Spleen (tissue), 11 donors: ENCODE measurements around the gene EIF2AK3. TPM values are rescaled to one million over a fixed set of nuclear protein-coding genes. Genes with fewer than 3 reads are reported as not detected.

Experiments used
- DNase-seq: peaks from one replicate; pipeline ENCODE4 v3.0.0-alpha.2; 2020
- H3K27ac ChIP-seq, 8 donors: fragments of 200-600 bp; sonication (generic) in 7 of 8; 1 replicate in 4 of 8; 2 replicates in 4 of 8; pipeline versions ENCODE4 v1.5.0 to v1.8.0; 2016 to 2021; ENCODE audit warnings: inconsistent platforms in 4 of 8, mild to moderate bottlenecking in 4 of 8, moderate library complexity in 1 of 8
- H3K27me3 ChIP-seq, 7 donors: fragments of 200-600 bp; sonication (generic) in 6 of 7; replicated peaks in 1 of 7; 1 replicate in 4 of 7; 2 replicates in 3 of 7; pipeline versions ENCODE4 v1.5.0 to v1.8.0; 2016 to 2021; ENCODE audit warnings: inconsistent platforms in 3 of 7, mild to moderate bottlenecking in 1 of 7
- H3K36me3 ChIP-seq, 6 donors: fragments of 200-600 bp; sonication (generic) in 5 of 6; 1 replicate in 4 of 6; 2 replicates in 2 of 6; pipeline versions ENCODE4 v1.5.0 to v1.8.0; 2016 to 2021; ENCODE audit warnings: inconsistent platforms in 2 of 6
- H3K4me1 ChIP-seq, 6 donors: fragments of 200-600 bp; sonication (generic) in 5 of 6; 1 replicate in 3 of 6; 2 replicates in 3 of 6; pipeline versions ENCODE4 v1.5.0 to v1.8.0; 2016 to 2021; ENCODE audit warnings: inconsistent platforms in 3 of 6
- H3K4me3 ChIP-seq, 8 donors: fragments of 200-600 bp; sonication (generic) in 7 of 8; 1 replicate in 4 of 8; 2 replicates in 4 of 8; pipeline versions ENCODE4 v1.5.0 to v1.8.0; 2016 to 2021; ENCODE audit warnings: inconsistent platforms in 4 of 8, mild to moderate bottlenecking in 4 of 8, moderate library complexity in 2 of 8
- H3K9me3 ChIP-seq, 8 donors: fragments of 200-600 bp; sonication (generic) in 7 of 8; 1 replicate in 4 of 8; 2 replicates in 4 of 8; pipeline versions ENCODE4 v1.5.0 to v1.8.0; 2016 to 2021; ENCODE audit warnings: inconsistent platforms in 4 of 8
- CTCF ChIP-seq, 11 experiments: fragments of 200-600 bp in 7 of 11; fragments of 450-650 bp in 4 of 11; sonication (generic) in 4 of 11; IDR thresholded peaks in 8 of 11; conservative IDR thresholded peaks in 3 of 11; 1 replicate in 7 of 11; 2 replicates in 4 of 11; pipeline versions ENCODE4 v1.4.0 to v1.8.0; 2016 to 2021; ENCODE audit warnings: antibody characterized with exemption in 11 of 11, inconsistent platforms in 4 of 11, mild to moderate bottlenecking in 1 of 11
- POLR2A ChIP-seq, 3 donors: fragments of 450-650 bp; IDR thresholded peaks; one replicate each; pipeline ENCODE4 v1.5.1; 2017; ENCODE audit warnings: antibody characterized with exemption in 3 of 3, mild to moderate bottlenecking in 1 of 3
- POLR2AphosphoS5 ChIP-seq, 3 donors: sonication (generic); formaldehyde crosslinking; IDR thresholded peaks; one replicate each; pipeline ENCODE4 v1.5.1; 2017; ENCODE audit warnings: antibody characterized with exemption in 3 of 3
- WGBS, 5 donors: extraction: QIAGEN DNeasy Blood & Tissue Kit in 3 of 5; methylation state at CpG; one replicate each; pipeline versions ENCODE4 v1.1.5 to v1.1.7; 2013 to 2018; 5-methylcytosine and 5-hydroxymethylcytosine counted together
- intact Hi-C: fragments of 100-400 bp; cut with DNase I; formaldehyde crosslinking; loops from one replicate; pipeline ENCODE4 v1.15.0; 2023; ENCODE audit warnings: low total_unique reads
- polyA plus RNA-seq, 3 donors: library from polyadenylated mRNA; stranded (reverse); fragments of 200-250 nt; gene quantifications; one replicate each; pipeline ENCODE4 v1.2.1, GENCODE V29; 2013
- total RNA-seq, 7 donors: library from RNA; depleted of rRNA in 3 of 7; stranded (reverse); fragments of >200 nt in 3 of 7; fragmentation: NEBNext Ultra II Directional in 4 of 7; extraction: Animal tissue kit (Norgen Biotek cat#: 25700) in 4 of 7; gene quantifications; one replicate each; pipeline versions ENCODE4 v1.1.0 to v1.2.1, GENCODE V29; 2016 to 2021
- donor health status: healthy with polysubstance abuse.
- donor health status: DM: no; HTN: no; CAD: no; lungs with moderate emphysema.
- donor health status: DM: no; HTN: no; CAD: no.
- donor health status: Bipolar disorder and iron deficiency.
- donor health status: healthy.
- donor health status: DM: no; HTN: no; CAD: no.
- donor health status: DM: yes; HTN: yes; CAD: no.

The EIF2AK3 gene
- total and polyA plus RNA-seq, 10 donors: 4.3 to 29.8 (median 21.2) TPM

DNA sequence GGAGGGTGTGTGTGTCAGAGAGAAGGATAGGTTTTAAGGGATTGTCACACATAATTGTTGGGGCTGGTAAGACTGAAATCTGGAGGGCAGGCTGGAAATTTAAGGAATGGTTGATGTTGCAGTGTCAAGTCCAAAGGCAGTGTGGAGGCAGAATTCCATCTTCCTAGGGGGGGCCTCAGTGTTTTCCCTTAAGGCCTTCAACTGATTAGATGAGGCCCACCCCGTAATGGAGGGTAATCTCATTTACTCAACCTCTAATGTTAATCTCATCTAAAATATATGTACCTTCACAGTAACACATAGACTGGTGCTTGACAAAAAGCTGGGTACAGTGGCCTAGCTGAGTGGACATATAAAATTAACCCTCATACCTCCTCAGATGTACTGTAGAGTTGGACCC, 33.4 kb upstream of the EIF2AK3 start:
- H3K36me3 ChIP-seq: no peaks in the 10 kb centered on the region
- intact Hi-C loops: no loop called here
- no peaks in the 10 kb centered on the region for H3K9me3 ChIP-seq
- H3K4me1 ChIP-seq: peaks cover 0 to 7% (median 0%) of the 10 kb centered on the region in 6 donors
- no peak overlapping the region for H3K4me3 ChIP-seq
- no peak for DNase-seq
- 91 to 100% (median 100%) methylated on average over 1 of the region's 1 CpG for WGBS, 5 donors
- no peak overlapping the region for H3K27ac ChIP-seq
- no peak for TF ChIP-seq POLR2AphosphoS5 (IDR thresholded peaks at IDR 0.05)
- no peak for TF ChIP-seq CTCF (IDR thresholded peaks at IDR 0.05 in 8 of 11, conservative IDR thresholded peaks at IDR 0.05 in 3 of 11)
- no peak for TF ChIP-seq POLR2A (IDR thresholded peaks at IDR 0.05)
- no peaks in the 10 kb centered on the region for H3K27me3 ChIP-seq

- Histone ChIP-seq H3K27me3 (no peaks in the 10 kb centered on the region), H3K4me1 (peaks cover 0 to 7% (median 0%) of the 10 kb centered on the region in 6 donors), H3K4me3 (peak overlapping the region in 1 of 8 donors; percentile 10), H3K36me3 (no peaks in the 10 kb centered on the region), H3K9me3 (no peaks in the 10 kb centered on the region), H3K27ac (peak overlapping the region in 7 of 8 donors; percentile 32 to 73 (median 61))
- intact Hi-C loops: no loop called here
- TF ChIP-seq CTCF (IDR thresholded peaks at IDR 0.05 in 8 of 11, conservative IDR thresholded peaks at IDR 0.05 in 3 of 11) (no peak), POLR2AphosphoS5 (IDR thresholded peaks at IDR 0.05) (no peak), POLR2A (IDR thresholded peaks at IDR 0.05) (no peak)
- no peak for DNase-seq
- 46 to 64% (median 58%) methylated on average over 4 of the region's 4 CpGs for WGBS, 5 donors
Measured at GRCh38 chr2:88659538-88659915, 32.3 kb upstream of the EIF2AK3 start.

DNA sequence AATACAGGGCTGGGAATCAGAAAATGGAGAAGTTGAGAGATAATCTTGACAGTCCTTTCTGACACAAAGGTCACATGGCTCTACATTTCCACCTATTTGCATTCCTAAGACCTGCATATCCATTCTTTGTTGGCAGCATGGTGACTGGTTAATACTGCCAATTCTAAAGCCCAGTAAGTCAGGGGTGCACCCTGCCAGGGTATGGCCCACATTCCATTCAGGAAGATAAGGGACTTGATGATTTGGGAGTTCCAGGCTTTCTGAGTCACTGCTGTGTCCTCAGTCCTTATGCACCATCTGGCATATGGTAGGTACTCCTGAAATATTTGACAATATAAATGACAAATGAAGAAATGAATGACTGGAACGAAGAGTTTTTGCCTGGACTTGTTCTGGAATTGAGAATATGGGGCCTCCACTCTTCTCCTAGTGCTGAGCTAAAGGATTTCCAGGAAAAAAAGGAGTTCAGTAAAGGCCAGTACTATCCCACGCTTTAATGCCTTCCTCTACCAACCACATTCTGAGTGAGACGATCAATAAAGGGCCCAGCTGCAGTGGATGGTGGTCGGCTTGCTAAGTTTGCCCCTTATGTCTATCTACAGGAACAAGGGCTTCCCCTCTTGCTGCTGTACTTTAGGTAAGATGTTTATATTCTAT, 31.7 kb upstream of the EIF2AK3 start:
- intact Hi-C loops: no loop called here
- DNase-seq: no peak
- Histone ChIP-seq H3K4me3 (peak overlapping the region in 1 of 8 donors; percentile 10), H3K27ac (peak overlapping the region in 7 of 8 donors; percentile 32 to 73 (median 61)), H3K36me3 (no peaks in the 10 kb centered on the region), H3K4me1 (peaks cover 0 to 7% (median 0%) of the 10 kb centered on the region in 6 donors), H3K27me3 (no peaks in the 10 kb centered on the region), H3K9me3 (no peaks in the 10 kb centered on the region)
- TF ChIP-seq CTCF (IDR thresholded peaks at IDR 0.05 in 8 of 11, conservative IDR thresholded peaks at IDR 0.05 in 3 of 11): no peak
- TF ChIP-seq POLR2A (IDR thresholded peaks at IDR 0.05): no peak
- TF ChIP-seq POLR2AphosphoS5 (IDR thresholded peaks at IDR 0.05): no peak
- 62 to 82% (median 72%) methylated on average over 4 of the region's 4 CpGs for WGBS, 5 donors

- no peak for DNase-seq
- Histone ChIP-seq H3K4me3 (no peak overlapping the region), H3K9me3 (no peaks in the 10 kb centered on the region), H3K36me3 (no peaks in the 10 kb centered on the region), H3K27me3 (no peaks in the 10 kb centered on the region), H3K27ac (peak overlapping the region in 6 of 8 donors; percentile 32 to 73 (median 62)), H3K4me1 (peaks cover 0 to 7% (median 0%) of the 10 kb centered on the region in 6 donors)
- WGBS, 5 donors: 50 to 65% (median 60%) methylated on average over 3 of the region's 3 CpGs
- TF ChIP-seq POLR2A (IDR thresholded peaks at IDR 0.05) (no peak), CTCF (IDR thresholded peaks at IDR 0.05 in 8 of 11, conservative IDR thresholded peaks at IDR 0.05 in 3 of 11) (no peak), POLR2AphosphoS5 (IDR thresholded peaks at IDR 0.05) (no peak)
- intact Hi-C loops: no loop called here
Measured at GRCh38 chr2:88658326-88658725, 31.1 kb upstream of the EIF2AK3 start.
